Activated CD4-positive, alpha-beta memory T cell treated with anti-CD3 and anti-CD28 coated beads, Interleukin-2, amount 10 ng/mL, durations not matched to agents 7 days and 5 days (primary cell): ENCODE data around the gene GULP1. TPM values are rescaled to one million over a fixed set of nuclear protein-coding genes. Genes with fewer than 3 reads are reported as not detected.

Experiments used
- CTCF ChIA-PET: fragments of 350-600 bp; sonication (Branson Sonifier 250); formaldehyde crosslinking; loops from one replicate; lab custom pipeline; 2021; ENCODE audit warnings: antibody characterized with exemption, inconsistent platforms; lab: Charles Lee
- POLR2A ChIA-PET: fragments of 350-600 bp; sonication (Branson Sonifier 250); formaldehyde crosslinking; loops from one replicate; lab custom pipeline; 2021; ENCODE audit warnings: antibody characterized with exemption; lab: Charles Lee
- DNase-seq: peaks from one replicate; pipeline ENCODE4 v3.0.0-alpha.2; 2020
- H3K27ac Mint-ChIP-seq: one replicate; pipeline ENCODE4 v1.8.0; 2021; ENCODE audit warnings: mild to moderate bottlenecking, mixed read lengths
- H3K27me3 Mint-ChIP-seq: one replicate; pipeline ENCODE4 v1.8.0; 2021; ENCODE audit warnings: mixed read lengths
- H3K36me3 Mint-ChIP-seq: one replicate; pipeline ENCODE4 v1.8.0; 2021; ENCODE audit warnings: low read depth, mixed read lengths
- H3K4me1 Mint-ChIP-seq: one replicate; pipeline ENCODE4 v1.8.0; 2021; ENCODE audit warnings: mixed read lengths
- H3K4me3 Mint-ChIP-seq: one replicate; pipeline ENCODE4 v1.8.0; 2021; ENCODE audit warnings: mild to moderate bottlenecking, mixed read lengths
- H3K9me3 Mint-ChIP-seq: one replicate; pipeline ENCODE4 v1.8.0; 2021; ENCODE audit warnings: mixed read lengths
- total RNA-seq, 2 experiments: library from RNA; stranded (reverse); gene quantifications; one replicate each; pipeline ENCODE4 v1.2.3, GENCODE V29; 2021

GULP1 gene
- total RNA-seq, 2 experiments from 2014 or later: not detected

- Mint-ChIP-seq H3K27me3 (no peaks in the 10 kb centered on the region), H3K9me3 (no peaks in the 10 kb centered on the region), H3K4me1 (no peaks in the 10 kb centered on the region), H3K4me3 (no peak overlapping the region), H3K36me3 (no peaks in the 10 kb centered on the region), H3K27ac (no peak overlapping the region)
- DNase-seq: no peak
- ChIA-PET CTCF (no interaction called here), POLR2A (no interaction called here)
Observed at GRCh38 chr2:188512456-188512855, 220.8 kb downstream of the GULP1 start.

GRCh38 chr2:188515918-188516317 is 224.2 kb downstream of the GULP1 start:
- H3K9me3 Mint-ChIP-seq: no peaks in the 10 kb centered on the region
- DNase-seq: no peak
- CTCF ChIA-PET: no interaction called here
- no peaks in the 10 kb centered on the region for H3K4me1 Mint-ChIP-seq
- no peaks in the 10 kb centered on the region for H3K27me3 Mint-ChIP-seq
- no peaks in the 10 kb centered on the region for H3K36me3 Mint-ChIP-seq
- H3K27ac Mint-ChIP-seq: no peak overlapping the region
- POLR2A ChIA-PET: no interaction called here
- H3K4me3 Mint-ChIP-seq: no peak overlapping the region

- Mint-ChIP-seq H3K4me1 (no peaks in the 10 kb centered on the region), H3K27me3 (no peaks in the 10 kb centered on the region), H3K4me3 (no peak overlapping the region), H3K9me3 (no peaks in the 10 kb centered on the region), H3K27ac (no peak overlapping the region), H3K36me3 (no peaks in the 10 kb centered on the region)
- DNase-seq: no peak
- POLR2A ChIA-PET: no interaction called here
- CTCF ChIA-PET: no interaction called here
Observed at GRCh38 chr2:188517549-188518215, 226.0 kb downstream of the GULP1 start.

GRCh38 chr2:188518381-188518780 is 226.7 kb downstream of the GULP1 start:
- Mint-ChIP-seq H3K4me1 (no peaks in the 10 kb centered on the region), H3K9me3 (no peaks in the 10 kb centered on the region), H3K4me3 (no peak overlapping the region), H3K36me3 (no peaks in the 10 kb centered on the region), H3K27ac (no peak overlapping the region), H3K27me3 (no peaks in the 10 kb centered on the region)
- DNase-seq: no peak
- CTCF ChIA-PET: no interaction called here
- POLR2A ChIA-PET: no interaction called here

- Mint-ChIP-seq H3K9me3 (no peaks in the 10 kb centered on the region), H3K4me1 (no peaks in the 10 kb centered on the region), H3K36me3 (no peaks in the 10 kb centered on the region), H3K27me3 (no peaks in the 10 kb centered on the region), H3K27ac (no peak overlapping the region), H3K4me3 (no peak overlapping the region)
- ChIA-PET POLR2A (no interaction called here), CTCF (no interaction called here)
- DNase-seq: no peak
Observed at GRCh38 chr2:188519136-188519535, 227.5 kb downstream of the GULP1 start.

GRCh38 chr2:188522517-188522916 is 230.8 kb downstream of the GULP1 start:
- POLR2A ChIA-PET: no interaction called here
- no peaks in the 10 kb centered on the region for H3K9me3 Mint-ChIP-seq
- no peaks in the 10 kb centered on the region for H3K27me3 Mint-ChIP-seq
- no peak for DNase-seq
- CTCF ChIA-PET: no interaction called here
- no peaks in the 10 kb centered on the region for H3K4me1 Mint-ChIP-seq
- no peaks in the 10 kb centered on the region for H3K36me3 Mint-ChIP-seq
- H3K4me3 Mint-ChIP-seq: no peak overlapping the region
- no peak overlapping the region for H3K27ac Mint-ChIP-seq

- Mint-ChIP-seq H3K27ac (no peak overlapping the region), H3K36me3 (no peaks in the 10 kb centered on the region), H3K4me3 (no peak overlapping the region), H3K4me1 (no peaks in the 10 kb centered on the region), H3K27me3 (no peaks in the 10 kb centered on the region), H3K9me3 (no peaks in the 10 kb centered on the region)
- ChIA-PET POLR2A (no interaction called here), CTCF (interaction anchor here (0.6 to 2.7 kb wide), 3 partner anchors 26 to 888 kb away, joined by 3 to 7 read pairs (median 3); no protein-coding TSS in a partner anchor)
- no peak for DNase-seq
Observed at GRCh38 chr2:188523919-188524318, 232.2 kb downstream of the GULP1 start.

GRCh38 chr2:188524519-188525113 is 232.9 kb downstream of the GULP1 start:
- no peaks in the 10 kb centered on the region for H3K4me1 Mint-ChIP-seq
- H3K4me3 Mint-ChIP-seq: no peak overlapping the region
- no peaks in the 10 kb centered on the region for H3K27me3 Mint-ChIP-seq
- H3K9me3 Mint-ChIP-seq: no peaks in the 10 kb centered on the region
- ChIA-PET POLR2A (no interaction called here), CTCF (interaction anchor here (0.6 to 2.7 kb wide), 3 partner anchors 26 to 888 kb away, joined by 3 to 7 read pairs (median 3); no protein-coding TSS in a partner anchor)
- DNase-seq: no peak
- H3K36me3 Mint-ChIP-seq: no peaks in the 10 kb centered on the region
- H3K27ac Mint-ChIP-seq: no peak overlapping the region

GRCh38 chr2:188526701-188527100 is 235.0 kb downstream of the GULP1 start:
- no peak for DNase-seq
- ChIA-PET POLR2A (no interaction called here), CTCF (interaction anchor here (0.6 kb wide), 1 partner anchor 406 kb away, joined by 4 read pairs; no protein-coding TSS in a partner anchor)
- Mint-ChIP-seq H3K9me3 (no peaks in the 10 kb centered on the region), H3K27ac (no peak overlapping the region), H3K4me1 (no peaks in the 10 kb centered on the region), H3K4me3 (no peak overlapping the region), H3K27me3 (no peaks in the 10 kb centered on the region), H3K36me3 (no peaks in the 10 kb centered on the region)

GRCh38 chr2:188527141-188527540 is 235.5 kb downstream of the GULP1 start:
- DNase-seq: no peak
- Mint-ChIP-seq H3K4me1 (no peaks in the 10 kb centered on the region), H3K27ac (no peak overlapping the region), H3K36me3 (no peaks in the 10 kb centered on the region), H3K27me3 (no peaks in the 10 kb centered on the region), H3K4me3 (no peak overlapping the region), H3K9me3 (no peaks in the 10 kb centered on the region)
- POLR2A ChIA-PET: no interaction called here
- CTCF ChIA-PET: no interaction called here

GRCh38 chr2:188527581-188527993 is 235.9 kb downstream of the GULP1 start:
- no peaks in the 10 kb centered on the region for H3K36me3 Mint-ChIP-seq
- no peaks in the 10 kb centered on the region for H3K27me3 Mint-ChIP-seq
- H3K4me3 Mint-ChIP-seq: no peak overlapping the region
- ChIA-PET CTCF (interaction anchor here (0.6 kb wide), 1 partner anchor 566 kb away, joined by 5 read pairs; no protein-coding TSS in a partner anchor), POLR2A (no interaction called here)
- H3K9me3 Mint-ChIP-seq: no peaks in the 10 kb centered on the region
- H3K27ac Mint-ChIP-seq: no peak overlapping the region
- no peaks in the 10 kb centered on the region for H3K4me1 Mint-ChIP-seq
- DNase-seq: no peak

- no peaks in the 10 kb centered on the region for H3K27me3 Mint-ChIP-seq
- H3K36me3 Mint-ChIP-seq: no peaks in the 10 kb centered on the region
- no peak for DNase-seq
- CTCF ChIA-PET: no interaction called here
- no peaks in the 10 kb centered on the region for H3K9me3 Mint-ChIP-seq
- POLR2A ChIA-PET: no interaction called here
- H3K4me3 Mint-ChIP-seq: no peak overlapping the region
- H3K27ac Mint-ChIP-seq: no peak overlapping the region
- no peaks in the 10 kb centered on the region for H3K4me1 Mint-ChIP-seq
Observed at GRCh38 chr2:188529710-188530109, 238.0 kb downstream of the GULP1 start.

GRCh38 chr2:188534875-188535274 is 243.2 kb downstream of the GULP1 start:
- H3K27me3 Mint-ChIP-seq: no peaks in the 10 kb centered on the region
- no peaks in the 10 kb centered on the region for H3K36me3 Mint-ChIP-seq
- no peaks in the 10 kb centered on the region for H3K9me3 Mint-ChIP-seq
- H3K4me1 Mint-ChIP-seq: no peaks in the 10 kb centered on the region
- ChIA-PET POLR2A (no interaction called here), CTCF (no interaction called here)
- H3K4me3 Mint-ChIP-seq: no peak overlapping the region
- no peak overlapping the region for H3K27ac Mint-ChIP-seq
- no peak for DNase-seq

GRCh38 chr2:188551671-188552070 is 260.0 kb downstream of the GULP1 start:
- no peaks in the 10 kb centered on the region for H3K27me3 Mint-ChIP-seq
- H3K4me1 Mint-ChIP-seq: no peaks in the 10 kb centered on the region
- ChIA-PET POLR2A (no interaction called here), CTCF (no interaction called here)
- no peak for DNase-seq
- no peaks in the 10 kb centered on the region for H3K9me3 Mint-ChIP-seq
- H3K4me3 Mint-ChIP-seq: no peak overlapping the region
- no peaks in the 10 kb centered on the region for H3K36me3 Mint-ChIP-seq
- no peak overlapping the region for H3K27ac Mint-ChIP-seq
